Stimulated activated CD4-positive, alpha-beta T cell treated with anti-CD3 and anti-CD28 coated beads, Interleukin-15, amount 100 ng/mL, for 48 hours (primary cell): ENCODE results near the gene C14orf119.
"Not testable (repeated sequence)": the region's sequence is repeated elsewhere in the genome, so short reads cannot be mapped to it uniquely, and the experiment has no call there.

Experiments
- DNase-seq, 2 donors: peaks; one replicate each; pipeline ENCODE4 v3.0.0-alpha.2; 2020; ENCODE audit warnings: low read depth in 2 of 2

C14orf119 gene

GRCh38 chr14:23089498-23090253, 5.6 kb upstream of the C14orf119 start:
- no peak for DNase-seq

- no peak for DNase-seq
These were observed 5.1 kb upstream of the C14orf119 start for GRCh38 chr14:23090254-23090636.

GRCh38 chr14:23091294-23092225, 3.7 kb upstream of the C14orf119 start:
- no peak for DNase-seq

GRCh38 chr14:23093104-23093503, 2.2 kb upstream of the C14orf119 start:
- DNase-seq, result no peak

GRCh38 chr14:23093526-23093925, 1.8 kb upstream of the C14orf119 start:
- no peak for DNase-seq

GRCh38 chr14:23093991-23094665, 1.2 kb upstream of the C14orf119 start:
- no peak for DNase-seq

- peak; percentile 62 to 67 for DNase-seq
These were observed 574 bp upstream of the C14orf119 start, which contains the start of gene ACIN1 for GRCh38 chr14:23094666-23095195. Gene ACIN1 (minus strand): TSS chr14:23095136. CDS start chr14:23095112, 24 bp downstream.

- no peak for DNase-seq
These were observed 2.5 kb downstream of the C14orf119 start for GRCh38 chr14:23097786-23098185.

GRCh38 chr14:23099212-23099861, 4.0 kb downstream of the C14orf119 start:
- no peak for DNase-seq

- no peak for DNase-seq
These were observed 6.1 kb downstream of the C14orf119 start for GRCh38 chr14:23101213-23101970.

GRCh38 chr14:23101986-23102625, 6.8 kb downstream of the C14orf119 start:
- no peak for DNase-seq

GRCh38 chr14:23102801-23103200, 7.5 kb downstream of the C14orf119 start:
- no peak for DNase-seq

- DNase-seq, result no peak
These were observed 8.3 kb downstream of the C14orf119 start for GRCh38 chr14:23103581-23103980.

GRCh38 chr14:23104070-23104590, 8.8 kb downstream of the C14orf119 start:
- DNase-seq, result no peak

GRCh38 chr14:23104591-23105347, 9.5 kb downstream of the C14orf119 start, which contains the start of gene CIROP:
Gene CIROP (minus strand): TSS chr14:23104989. CDS start chr14:23104920, 69 bp downstream.
- DNase-seq, result no peak

- no peak for DNase-seq
These were observed 10.1 kb downstream of the C14orf119 start for GRCh38 chr14:23105348-23105824.

GRCh38 chr14:23106747-23107045, 11.4 kb downstream of the C14orf119 start:
- no peak for DNase-seq

- not testable (repeated sequence) for DNase-seq
These were observed 12.3 kb downstream of the C14orf119 start for GRCh38 chr14:23107620-23108019.

GRCh38 chr14:23108169-23108568, 12.9 kb downstream of the C14orf119 start:
- not testable (repeated sequence) for DNase-seq
